ENCODE measurements around the gene RNF34. TPM values are rescaled to one million over a fixed set of nuclear protein-coding genes. Genes with fewer than 3 reads are reported as not detected.
A peak's percentile ranks its signal among the peaks of the same experiment; 100 is the strongest.

The RNF34 gene
- total RNA-seq, 1 donor from 2014 or later = 65.7 TPM

DNA sequence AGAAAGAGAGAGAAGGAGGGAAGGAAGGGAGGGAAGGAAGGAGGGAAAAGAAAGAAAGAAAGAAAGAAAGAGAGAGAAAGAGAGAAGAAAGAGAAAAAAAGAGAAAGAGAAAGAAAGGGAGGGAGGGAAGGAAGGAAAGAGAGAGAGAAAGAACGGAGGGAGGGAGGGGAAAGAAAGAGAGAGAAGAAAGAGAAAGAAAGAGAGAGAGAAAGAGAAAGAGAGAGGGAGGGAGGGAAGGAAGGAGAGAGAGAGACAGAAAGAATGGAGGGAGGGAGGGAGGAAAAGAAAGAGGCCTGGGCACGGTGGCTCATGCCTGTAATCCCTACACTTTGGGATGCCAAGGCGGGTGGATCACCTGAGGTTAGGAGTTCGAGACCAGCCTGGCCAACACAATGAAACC is 42.6 kb upstream of the RNF34 start:
- no peaks in the 10 kb centered on the region for H3K27me3 Mint-ChIP-seq
- no peak for DNase-seq (ENCODE audit: low spot score, unreplicated experiment)
- H3K27ac Mint-ChIP-seq = no peak overlapping the region
- TF ChIP-seq, protein P1, sequence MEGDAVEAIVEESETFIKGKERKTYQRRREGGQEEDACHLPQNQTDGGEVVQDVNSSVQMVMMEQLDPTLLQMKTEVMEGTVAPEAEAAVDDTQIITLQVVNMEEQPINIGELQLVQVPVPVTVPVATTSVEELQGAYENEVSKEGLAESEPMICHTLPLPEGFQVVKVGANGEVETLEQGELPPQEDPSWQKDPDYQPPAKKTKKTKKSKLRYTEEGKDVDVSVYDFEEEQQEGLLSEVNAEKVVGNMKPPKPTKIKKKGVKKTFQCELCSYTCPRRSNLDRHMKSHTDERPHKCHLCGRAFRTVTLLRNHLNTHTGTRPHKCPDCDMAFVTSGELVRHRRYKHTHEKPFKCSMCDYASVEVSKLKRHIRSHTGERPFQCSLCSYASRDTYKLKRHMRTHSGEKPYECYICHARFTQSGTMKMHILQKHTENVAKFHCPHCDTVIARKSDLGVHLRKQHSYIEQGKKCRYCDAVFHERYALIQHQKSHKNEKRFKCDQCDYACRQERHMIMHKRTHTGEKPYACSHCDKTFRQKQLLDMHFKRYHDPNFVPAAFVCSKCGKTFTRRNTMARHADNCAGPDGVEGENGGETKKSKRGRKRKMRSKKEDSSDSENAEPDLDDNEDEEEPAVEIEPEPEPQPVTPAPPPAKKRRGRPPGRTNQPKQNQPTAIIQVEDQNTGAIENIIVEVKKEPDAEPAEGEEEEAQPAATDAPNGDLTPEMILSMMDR (IDR thresholded peaks at IDR 0.05; ENCODE audit: unreplicated experiment) = no peak
- no peak overlapping the region for H3K4me3 Mint-ChIP-seq (ENCODE audit: low read depth)
- H3K4me1 Mint-ChIP-seq (ENCODE audit: low read depth) = peaks cover 8% of the 10 kb centered on the region
- H3K36me3 Mint-ChIP-seq (ENCODE audit: insufficient read depth) = no peaks in the 10 kb centered on the region
- no peaks in the 10 kb centered on the region for H3K9me3 Mint-ChIP-seq (ENCODE audit: low read depth)

DNA sequence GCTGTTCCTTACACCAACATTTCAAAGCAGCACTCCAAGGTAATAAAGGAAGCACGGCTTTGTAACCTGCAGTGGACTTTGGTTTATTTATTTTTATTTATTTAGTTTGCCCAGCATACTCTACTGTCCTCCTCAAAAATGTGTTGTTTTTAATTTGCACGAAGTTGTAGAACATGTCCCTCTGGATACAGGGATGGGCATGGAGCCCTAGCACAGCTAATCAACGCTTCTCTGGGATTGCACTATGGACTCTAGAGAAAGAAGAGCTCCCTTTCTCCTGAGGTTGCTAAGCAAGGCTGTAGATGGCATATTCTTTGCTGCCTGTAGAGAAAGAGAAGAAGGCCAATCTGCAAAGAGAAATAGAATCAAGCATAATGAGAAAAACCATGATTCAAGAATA is 41.8 kb upstream of the RNF34 start:
- DNase-seq (ENCODE audit: low spot score, unreplicated experiment) = no peak
- Mint-ChIP-seq H3K9me3 (ENCODE audit: low read depth) (no peaks in the 10 kb centered on the region), H3K36me3 (ENCODE audit: insufficient read depth) (no peaks in the 10 kb centered on the region), H3K27me3 (no peaks in the 10 kb centered on the region), H3K4me1 (ENCODE audit: low read depth) (peaks cover 2% of the 10 kb centered on the region), H3K4me3 (ENCODE audit: low read depth) (no peak overlapping the region), H3K27ac (peak overlapping the region; percentile 31)
- TF ChIP-seq, protein P1 (IDR thresholded peaks at IDR 0.05; ENCODE audit: unreplicated experiment) = no peak

DNA sequence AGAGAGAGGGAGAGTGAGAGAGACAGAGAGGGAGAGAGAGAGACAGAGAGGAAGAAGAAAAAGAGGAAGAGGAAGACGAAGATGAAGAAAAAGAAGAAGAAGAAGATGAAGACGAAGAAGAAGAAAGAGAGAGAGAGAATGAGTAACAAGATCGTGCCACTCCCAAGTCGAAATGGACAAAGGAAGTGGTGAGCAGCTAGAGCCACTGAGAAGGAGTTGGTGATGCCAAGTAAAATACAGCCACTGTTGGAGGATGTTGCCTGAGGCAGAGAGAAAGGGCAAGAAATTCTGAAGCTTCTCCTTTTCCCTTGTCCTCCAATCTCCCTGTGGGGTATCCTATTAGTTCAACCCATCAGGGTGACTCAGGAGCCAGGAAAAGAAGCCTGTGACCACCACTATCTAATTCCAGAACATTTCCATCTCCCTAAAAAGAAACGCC is 35.2 kb upstream of the RNF34 start:
- H3K4me1 Mint-ChIP-seq (ENCODE audit: low read depth) = no peaks in the 10 kb centered on the region
- peaks cover 11% of the 10 kb centered on the region for H3K27me3 Mint-ChIP-seq
- no peak overlapping the region for H3K27ac Mint-ChIP-seq
- no peak overlapping the region for H3K4me3 Mint-ChIP-seq (ENCODE audit: low read depth)
- H3K9me3 Mint-ChIP-seq (ENCODE audit: low read depth) = no peaks in the 10 kb centered on the region
- H3K36me3 Mint-ChIP-seq (ENCODE audit: insufficient read depth) = no peaks in the 10 kb centered on the region
- TF ChIP-seq, protein P1 (IDR thresholded peaks at IDR 0.05; ENCODE audit: unreplicated experiment) = no peak
- DNase-seq (ENCODE audit: low spot score, unreplicated experiment) = no peak

DNA sequence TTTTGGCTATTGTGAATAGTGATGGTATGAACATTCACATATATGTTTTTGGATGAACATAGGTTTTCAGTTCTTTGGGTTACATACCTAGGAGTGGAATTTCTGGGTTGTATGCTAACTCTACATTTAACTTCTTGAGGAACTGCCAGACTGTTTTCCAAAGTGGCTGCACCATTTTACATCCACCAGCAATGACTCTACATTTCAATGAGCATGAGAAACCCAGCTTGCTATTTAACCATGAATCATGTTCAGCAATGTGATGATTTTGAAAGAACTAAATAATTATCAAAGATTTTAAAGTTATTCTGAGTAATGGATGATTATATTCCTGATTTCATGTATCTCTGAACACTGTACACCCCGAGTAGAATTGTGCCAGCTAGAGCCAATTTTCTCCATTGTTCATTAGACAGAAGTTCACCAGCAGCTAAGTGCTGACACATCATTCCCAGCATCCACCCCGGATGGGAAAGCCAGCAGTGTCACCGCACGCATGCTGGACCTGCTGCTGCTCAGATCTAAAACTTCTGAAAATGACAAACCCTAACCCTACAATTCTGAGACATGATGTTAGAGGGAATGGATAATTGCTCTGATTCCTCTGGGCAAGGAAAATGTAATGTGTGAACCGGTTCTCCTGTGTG is 34.4 kb upstream of the RNF34 start:
- no peak overlapping the region for H3K27ac Mint-ChIP-seq
- TF ChIP-seq, protein P1 (IDR thresholded peaks at IDR 0.05; ENCODE audit: unreplicated experiment) = no peak
- H3K27me3 Mint-ChIP-seq = peaks cover 11% of the 10 kb centered on the region
- no peaks in the 10 kb centered on the region for H3K4me1 Mint-ChIP-seq (ENCODE audit: low read depth)
- no peak overlapping the region for H3K4me3 Mint-ChIP-seq (ENCODE audit: low read depth)
- H3K9me3 Mint-ChIP-seq (ENCODE audit: low read depth) = no peaks in the 10 kb centered on the region
- H3K36me3 Mint-ChIP-seq (ENCODE audit: insufficient read depth) = no peaks in the 10 kb centered on the region
- no peak for DNase-seq (ENCODE audit: low spot score, unreplicated experiment)

DNA sequence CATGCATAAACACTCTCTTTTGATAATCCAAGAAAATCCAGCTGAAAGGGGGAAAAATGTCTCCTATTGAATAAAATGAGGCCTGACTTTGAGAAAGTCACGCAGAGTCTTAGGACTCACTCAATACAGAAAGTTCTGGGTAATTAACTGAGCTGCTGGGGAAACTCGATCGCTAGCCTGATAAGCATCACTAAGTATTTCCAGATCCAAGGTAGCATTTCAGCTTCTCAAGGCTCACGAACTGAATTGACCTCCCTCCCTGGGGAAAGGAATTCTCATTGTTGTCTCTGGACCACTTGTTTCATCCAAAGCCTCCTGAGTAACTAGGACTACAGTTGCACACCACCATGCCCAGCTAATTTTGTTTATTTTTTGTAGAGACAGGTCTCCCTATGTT is 33.9 kb upstream of the RNF34 start:
- DNase-seq (ENCODE audit: low spot score, unreplicated experiment) = no peak
- H3K27me3 Mint-ChIP-seq = peaks cover 11% of the 10 kb centered on the region
- no peaks in the 10 kb centered on the region for H3K4me1 Mint-ChIP-seq (ENCODE audit: low read depth)
- H3K27ac Mint-ChIP-seq = no peak overlapping the region
- H3K9me3 Mint-ChIP-seq (ENCODE audit: low read depth) = no peaks in the 10 kb centered on the region
- H3K36me3 Mint-ChIP-seq (ENCODE audit: insufficient read depth) = no peaks in the 10 kb centered on the region
- no peak overlapping the region for H3K4me3 Mint-ChIP-seq (ENCODE audit: low read depth)
- TF ChIP-seq, protein P1 (IDR thresholded peaks at IDR 0.05; ENCODE audit: unreplicated experiment) = no peak
